Lower leg skin (tissue), 3 donors: ENCODE measurements around the gene MYH15.

Source experiments
- POLR2A ChIP-seq, 2 donors: fragments of 450-650 bp; IDR thresholded peaks; one replicate each; pipeline ENCODE4 v1.6.1; 2016 to 2017; ENCODE audit warnings: antibody characterized with exemption in 2 of 2, mild to moderate bottlenecking in 1 of 2, moderate library complexity in 1 of 2
- TF ChIP-seq, protein P1 (sequence below), 3 donors: fragments of 450-650 bp; IDR thresholded peaks; one replicate each; pipeline ENCODE4 v1.5.1; 2016; ENCODE audit warnings: antibody characterized with exemption in 3 of 3, mild to moderate bottlenecking in 3 of 3, moderate library complexity in 2 of 3

DNA sequence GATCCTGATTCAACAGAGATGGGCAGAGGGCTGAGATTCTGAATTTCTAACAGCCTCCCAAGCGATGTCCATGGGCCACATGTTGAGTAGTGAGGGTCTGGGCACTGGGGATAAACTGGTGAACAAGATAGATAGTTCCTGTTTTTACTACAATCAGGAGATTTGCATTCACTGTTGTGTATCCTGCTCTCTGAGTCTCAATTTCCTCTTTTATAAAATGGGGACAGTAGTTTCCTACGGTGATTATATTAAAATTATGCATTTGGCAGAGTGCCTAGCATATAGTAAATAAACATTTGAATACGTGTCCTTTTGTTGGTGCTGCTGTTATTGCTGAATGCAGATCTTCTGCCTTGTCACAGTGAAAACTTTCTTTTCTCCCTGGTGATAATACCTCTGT is 102.5 kb downstream of the MYH15 start:
- TF ChIP-seq, protein P1, sequence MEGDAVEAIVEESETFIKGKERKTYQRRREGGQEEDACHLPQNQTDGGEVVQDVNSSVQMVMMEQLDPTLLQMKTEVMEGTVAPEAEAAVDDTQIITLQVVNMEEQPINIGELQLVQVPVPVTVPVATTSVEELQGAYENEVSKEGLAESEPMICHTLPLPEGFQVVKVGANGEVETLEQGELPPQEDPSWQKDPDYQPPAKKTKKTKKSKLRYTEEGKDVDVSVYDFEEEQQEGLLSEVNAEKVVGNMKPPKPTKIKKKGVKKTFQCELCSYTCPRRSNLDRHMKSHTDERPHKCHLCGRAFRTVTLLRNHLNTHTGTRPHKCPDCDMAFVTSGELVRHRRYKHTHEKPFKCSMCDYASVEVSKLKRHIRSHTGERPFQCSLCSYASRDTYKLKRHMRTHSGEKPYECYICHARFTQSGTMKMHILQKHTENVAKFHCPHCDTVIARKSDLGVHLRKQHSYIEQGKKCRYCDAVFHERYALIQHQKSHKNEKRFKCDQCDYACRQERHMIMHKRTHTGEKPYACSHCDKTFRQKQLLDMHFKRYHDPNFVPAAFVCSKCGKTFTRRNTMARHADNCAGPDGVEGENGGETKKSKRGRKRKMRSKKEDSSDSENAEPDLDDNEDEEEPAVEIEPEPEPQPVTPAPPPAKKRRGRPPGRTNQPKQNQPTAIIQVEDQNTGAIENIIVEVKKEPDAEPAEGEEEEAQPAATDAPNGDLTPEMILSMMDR (IDR thresholded peaks at IDR 0.05) = no peak
- TF ChIP-seq POLR2A (IDR thresholded peaks at IDR 0.05) = no peak
